NCI-H2227 (cell line): Measurements from ENCODE around the gene GPATCH8.
"Not testable (repeated sequence)": the region's sequence is repeated elsewhere in the genome, so short reads cannot be mapped to it uniquely, and the experiment has no call there.

ENCODE experiments used
- DNase-seq: peaks from one replicate; lab custom pipeline; 2025; ENCODE audit not compliant: unreplicated experiment; lab: John Stamatoyannopoulos, UW

The GPATCH8 gene

DNA sequence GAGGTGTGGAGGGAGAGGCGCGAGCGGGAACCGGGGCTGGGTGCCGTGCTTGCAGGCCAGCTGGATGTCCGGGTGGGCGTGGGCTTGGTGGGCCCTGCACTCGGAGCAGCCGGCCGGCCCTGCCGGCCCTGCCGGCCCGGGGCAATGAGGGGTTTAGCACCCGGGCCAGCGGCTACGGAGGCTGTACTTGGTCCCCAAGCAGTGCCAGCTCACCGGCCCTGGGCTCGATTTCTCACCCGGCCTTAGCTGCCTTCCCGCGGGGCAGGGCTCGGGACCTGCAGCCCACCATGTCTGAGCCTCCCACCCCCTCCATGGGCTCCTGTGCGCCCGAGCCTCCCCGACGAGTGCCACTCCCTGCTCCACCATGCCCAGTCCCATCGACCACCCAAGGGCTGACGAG is 24.7 kb upstream of the GPATCH8 start:
- DNase-seq = no peak

DNA sequence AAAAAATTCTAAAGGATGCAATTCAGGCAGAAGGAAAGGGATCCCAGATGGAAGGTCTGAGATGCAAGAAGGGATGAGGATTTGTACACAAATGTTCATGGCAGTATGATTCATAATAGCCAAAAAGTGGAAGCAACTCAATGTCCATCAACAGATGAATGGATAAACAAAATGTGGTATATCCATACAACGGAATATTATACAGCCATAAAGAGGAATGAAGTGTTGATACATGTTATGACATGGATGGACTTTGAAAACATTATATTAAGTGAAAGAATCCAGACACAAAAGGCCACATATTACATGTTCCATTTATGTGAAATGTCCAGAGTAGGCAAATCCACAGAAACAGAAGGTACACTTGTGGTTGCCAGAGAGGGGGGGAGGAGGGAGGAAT is 23.9 kb upstream of the GPATCH8 start:
- DNase-seq = no peak

DNA sequence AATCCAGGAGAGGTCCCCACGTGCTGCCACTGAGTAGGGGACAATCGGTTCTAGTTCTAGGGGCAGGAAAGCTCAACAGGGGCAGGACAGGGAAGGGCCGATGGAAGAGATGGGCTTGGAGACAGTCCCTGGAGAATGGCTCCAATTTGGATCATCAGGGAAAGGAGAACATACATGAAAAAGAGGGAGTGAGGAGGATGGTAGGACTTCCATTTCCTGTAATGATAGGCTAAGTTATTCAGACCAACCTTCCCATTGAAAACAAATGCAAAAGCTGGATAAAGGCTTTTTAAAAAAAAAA is 20.4 kb upstream of the GPATCH8 start:
- no peak for DNase-seq

DNA sequence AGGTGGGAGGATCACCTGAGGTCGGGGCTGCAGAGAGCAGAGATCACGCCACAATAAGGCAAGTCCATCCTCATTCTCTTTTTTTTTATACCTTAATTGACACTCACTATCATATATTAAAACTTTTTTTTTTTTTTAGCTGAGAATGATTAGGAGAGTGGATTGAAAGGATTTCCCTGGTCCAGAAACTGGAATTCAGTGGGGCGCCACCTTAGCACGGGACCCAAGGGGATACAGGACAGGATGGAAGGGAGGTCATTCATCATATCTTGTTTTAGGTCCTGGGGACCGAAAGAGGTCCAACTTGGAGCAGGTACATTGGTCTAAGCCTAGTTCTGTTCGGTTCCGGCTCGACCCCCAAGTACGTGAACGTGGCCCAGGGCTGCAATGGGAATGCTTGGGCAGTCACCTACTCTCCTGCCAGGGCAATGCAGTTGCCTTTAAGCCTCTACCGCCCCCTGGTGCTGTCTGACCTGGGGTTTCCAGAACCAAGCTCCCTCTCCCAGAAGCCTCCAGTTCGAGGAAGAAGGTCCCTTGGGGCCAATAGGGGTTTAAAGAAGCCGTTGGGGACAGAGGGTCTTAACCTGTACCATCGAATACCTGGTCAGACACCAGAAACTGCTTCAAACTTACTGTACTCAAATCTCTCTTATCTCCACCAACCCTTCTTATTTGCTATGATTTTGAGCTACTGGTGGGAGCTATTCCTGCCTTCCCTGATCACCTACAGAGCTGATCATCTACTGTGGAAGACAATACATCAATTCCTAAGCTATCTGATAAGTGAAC is 19.9 kb upstream of the GPATCH8 start:
- DNase-seq = no peak

DNA sequence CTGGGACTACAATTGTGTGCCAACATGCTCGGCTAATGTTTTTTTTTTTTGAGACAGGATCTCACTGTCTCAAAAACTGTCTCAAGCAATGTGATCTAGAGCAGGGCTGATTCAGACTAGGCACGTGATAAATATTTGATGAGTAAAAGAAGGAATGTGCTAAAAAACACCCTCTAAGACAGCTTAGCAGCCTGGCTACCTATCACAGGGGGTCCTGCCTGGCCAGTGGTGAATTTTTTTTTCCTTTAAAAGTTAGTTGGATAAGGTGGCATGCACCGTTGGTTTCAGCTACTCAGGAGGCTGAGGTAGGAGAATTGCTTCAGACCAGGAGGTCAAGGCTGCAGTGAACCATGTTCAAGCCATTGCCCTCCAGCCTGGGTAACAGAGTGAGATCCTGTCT is 14.8 kb upstream of the GPATCH8 start:
- DNase-seq = no peak

DNA sequence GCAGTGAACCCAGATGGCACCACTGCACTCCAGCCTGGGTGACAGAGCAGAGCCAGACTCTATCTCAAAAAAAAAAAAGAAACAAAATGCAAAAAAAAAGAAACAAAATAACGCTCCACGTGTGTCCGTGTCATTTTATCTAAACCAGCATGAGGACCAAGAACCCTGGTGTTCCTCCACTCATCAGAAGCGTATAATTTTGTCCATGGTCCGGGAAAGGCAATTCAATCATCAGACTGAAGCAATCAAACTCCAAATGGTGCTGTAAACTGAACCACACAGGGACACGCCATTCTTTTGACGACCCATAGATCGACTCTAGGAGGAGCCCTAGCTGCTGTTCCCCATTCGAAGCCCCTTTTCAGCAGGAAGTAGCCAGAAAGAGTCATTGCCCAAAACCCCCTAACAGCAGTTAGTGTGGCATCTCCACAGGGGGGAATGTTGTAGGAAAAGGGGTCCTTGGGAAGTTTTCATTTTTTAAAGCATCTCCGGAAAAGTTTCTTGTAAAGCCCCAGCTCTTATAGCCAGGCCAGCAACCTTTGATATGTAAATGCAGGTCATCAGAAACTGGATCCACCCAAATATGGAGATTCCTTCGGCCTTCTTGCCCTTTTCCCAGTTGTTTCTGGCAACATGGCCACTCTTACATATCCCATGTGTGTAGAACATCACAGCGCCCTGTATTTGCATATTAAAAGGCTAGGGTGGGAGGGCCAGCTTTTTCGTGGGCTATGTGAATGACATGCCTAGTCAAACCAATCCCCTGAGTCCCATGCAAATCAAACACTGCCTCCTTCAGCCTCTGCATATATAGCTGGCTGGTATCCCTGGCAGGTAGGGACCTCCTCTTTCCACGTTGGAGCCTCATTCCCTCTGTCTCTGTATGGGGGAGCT is 8.3 kb upstream of the GPATCH8 start:
- DNase-seq = peak; percentile 88

DNA sequence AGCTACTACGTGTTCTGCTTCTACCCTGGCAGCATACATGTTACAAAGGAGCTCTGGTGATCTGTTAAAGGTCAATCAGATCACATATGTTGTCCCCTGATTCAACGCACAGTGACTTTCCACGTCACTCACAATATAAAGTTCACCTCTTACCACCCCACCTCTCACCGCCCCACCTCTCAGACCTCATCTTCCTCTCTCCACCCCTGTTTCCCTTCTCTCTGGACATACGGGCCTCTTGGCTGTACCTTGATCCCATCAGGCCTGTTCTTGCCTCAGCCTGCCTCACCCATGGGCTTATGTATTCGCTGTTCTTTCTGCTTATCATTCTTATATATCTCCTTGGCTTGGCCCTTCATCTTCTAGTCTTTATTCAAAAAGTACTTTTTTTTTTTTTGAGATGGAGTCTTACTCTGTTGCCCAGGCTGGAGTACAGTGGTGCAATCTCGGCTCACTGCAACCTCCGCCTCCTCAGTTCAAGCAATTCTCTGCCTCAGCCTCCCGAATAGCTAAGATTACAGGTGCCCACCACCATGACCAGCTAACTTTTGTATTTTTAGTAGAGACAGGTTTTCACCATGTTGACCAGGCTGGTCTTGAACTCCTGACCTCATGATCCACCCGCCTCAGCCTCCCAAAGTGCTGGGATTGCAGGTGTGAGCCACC is 3.9 kb upstream of the GPATCH8 start:
- not testable (repeated sequence) for DNase-seq

DNA sequence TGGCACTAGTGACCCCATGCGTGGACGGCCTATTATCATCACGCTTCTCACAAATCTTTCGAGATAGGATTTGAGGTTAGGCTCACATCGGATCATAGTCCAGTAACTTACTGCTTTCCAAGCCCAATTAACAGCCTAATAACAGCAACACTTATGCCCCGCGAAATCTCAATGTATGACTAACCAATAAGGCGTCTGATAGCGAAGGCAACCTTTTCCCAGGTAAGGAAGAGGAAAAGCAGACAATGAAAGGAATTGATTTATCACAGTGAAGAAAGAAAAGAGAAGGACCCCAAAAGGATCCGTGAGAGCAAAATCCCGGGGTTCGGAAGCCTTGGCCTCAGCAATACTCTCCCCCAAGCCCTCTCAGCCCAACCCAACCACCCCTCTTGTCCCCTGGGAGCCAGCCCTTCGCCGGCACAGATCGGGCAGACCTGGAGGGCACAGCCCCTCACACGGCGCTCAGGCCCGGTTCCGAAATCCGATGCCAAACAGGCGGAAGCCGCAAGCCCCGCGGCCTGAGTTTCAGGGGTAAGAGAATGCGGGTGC is 534 bp downstream of the GPATCH8 start:
- no peak for DNase-seq

DNA sequence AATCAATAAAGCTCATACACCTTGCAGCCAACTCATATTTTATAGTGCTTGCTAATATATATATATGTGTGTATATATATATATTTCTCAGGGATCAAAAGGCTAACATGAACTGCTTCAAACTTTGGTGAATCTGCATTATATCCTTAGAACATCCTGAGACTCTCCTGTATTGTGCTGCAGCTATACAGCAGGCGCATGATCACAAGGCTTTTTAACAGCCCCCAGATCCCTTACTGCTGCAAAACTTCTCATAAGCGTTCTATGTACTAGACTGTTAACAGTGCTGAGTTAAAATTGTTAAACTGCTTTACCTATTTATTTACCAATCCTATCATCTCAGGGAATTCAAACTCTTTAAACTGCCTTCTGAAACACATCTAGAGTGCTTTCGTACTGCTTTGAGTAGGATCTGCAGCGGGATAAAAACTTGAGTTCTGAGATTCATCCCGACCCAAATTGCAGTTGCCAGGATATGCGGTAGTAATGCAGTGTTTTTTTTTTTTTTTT is 1.3 kb downstream of the GPATCH8 start:
- peak; percentile 15 for DNase-seq

DNA sequence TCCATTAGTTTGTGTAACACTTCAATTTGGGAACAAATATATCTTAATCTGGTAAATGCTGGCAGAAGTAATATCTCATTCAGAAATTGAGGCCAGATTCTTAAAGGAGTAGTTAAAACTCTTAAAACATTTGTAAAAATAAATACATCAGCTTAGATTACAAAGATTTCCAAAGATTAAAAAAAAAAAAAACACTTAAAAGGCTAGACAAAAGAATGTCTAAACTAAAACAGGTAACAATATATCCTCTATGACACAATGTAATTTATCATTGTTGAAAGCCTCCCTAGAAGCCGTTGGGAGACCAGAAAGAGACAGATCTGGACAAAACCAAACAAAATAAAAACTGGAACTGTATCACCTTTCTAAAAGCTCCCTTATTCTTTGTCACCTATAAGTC is 3.5 kb downstream of the GPATCH8 start:
- no peak for DNase-seq

DNA sequence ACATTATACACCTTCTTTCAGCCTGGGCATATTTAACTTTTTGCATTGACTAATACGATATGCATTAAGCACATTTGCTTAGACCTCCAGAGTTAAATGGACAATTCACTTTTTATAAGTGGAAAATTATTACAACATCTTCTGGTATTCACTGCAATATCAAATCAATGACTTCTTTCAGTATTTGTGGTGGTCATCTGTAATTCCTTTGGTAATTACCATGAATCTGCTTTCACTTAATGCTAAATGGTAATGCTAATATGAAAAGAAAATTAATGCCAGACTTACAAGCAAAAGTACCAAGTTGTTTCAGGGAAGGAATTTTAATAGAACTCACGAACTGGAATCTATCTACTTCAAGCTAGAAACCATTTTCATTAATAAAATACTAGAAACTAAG is 6.4 kb downstream of the GPATCH8 start:
- DNase-seq = no peak

DNA sequence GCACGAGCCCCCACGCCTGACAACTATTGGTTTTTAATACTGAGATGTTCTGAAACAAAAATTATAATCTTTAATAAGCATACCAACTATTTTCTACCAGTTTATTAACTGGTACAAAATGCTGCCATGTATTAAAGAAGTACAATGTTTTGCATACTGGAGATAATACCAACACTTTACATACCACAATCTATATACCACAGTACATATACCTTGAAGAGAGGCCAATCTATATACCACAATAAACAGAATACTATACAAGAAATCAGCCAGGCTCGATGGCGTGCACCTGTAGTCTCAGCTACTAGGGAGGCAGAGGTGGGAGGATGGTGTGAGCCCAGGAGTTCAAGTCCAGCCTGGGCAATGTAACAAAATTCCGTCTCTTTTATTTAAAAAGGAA is 9.9 kb downstream of the GPATCH8 start:
- no peak for DNase-seq

DNA sequence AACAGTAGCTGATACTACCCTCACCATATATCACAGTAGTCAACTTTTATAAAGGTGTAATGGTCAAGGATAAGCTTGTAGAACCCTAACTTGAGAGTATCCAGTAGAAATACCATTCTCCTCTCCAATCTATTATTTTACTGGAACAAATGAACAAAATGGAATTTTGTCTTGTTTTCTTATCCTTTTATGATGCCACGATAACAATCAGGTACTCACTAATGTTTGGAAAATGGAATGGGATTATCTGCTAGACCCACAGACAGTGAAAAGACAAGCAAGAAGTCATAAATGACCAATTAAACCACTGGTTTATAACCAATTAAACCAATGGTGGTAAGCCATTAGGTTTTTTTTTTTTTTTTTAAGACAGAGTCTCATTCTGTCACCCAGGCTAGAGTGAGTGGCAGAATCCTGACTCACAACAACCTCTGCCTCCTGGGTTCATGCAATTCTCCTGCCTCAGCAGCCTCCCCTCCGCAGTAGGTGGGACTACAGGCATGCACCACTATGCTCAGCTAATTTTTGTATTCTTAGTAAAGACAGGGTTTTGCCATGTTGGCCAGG is 10.4 kb downstream of the GPATCH8 start:
- no peak for DNase-seq

DNA sequence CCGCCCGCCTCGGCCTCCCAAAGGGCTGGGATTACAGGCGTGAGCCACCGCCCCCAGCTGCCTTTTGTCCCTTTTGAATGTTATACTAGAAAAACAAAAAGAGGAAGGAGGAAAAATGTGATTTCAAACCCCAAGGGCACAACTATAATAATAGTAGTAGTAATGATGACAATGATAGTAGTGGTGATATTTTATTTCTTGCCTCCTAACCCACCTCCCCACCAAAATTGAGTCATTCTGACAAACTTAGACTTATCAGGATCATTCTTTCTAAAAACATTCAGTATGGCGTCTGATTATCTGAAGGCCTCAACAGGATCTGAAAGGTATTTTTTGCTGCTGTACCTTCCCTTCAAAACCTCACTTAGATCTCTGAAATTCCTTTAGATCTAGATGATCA is 13.6 kb downstream of the GPATCH8 start:
- no peak for DNase-seq

DNA sequence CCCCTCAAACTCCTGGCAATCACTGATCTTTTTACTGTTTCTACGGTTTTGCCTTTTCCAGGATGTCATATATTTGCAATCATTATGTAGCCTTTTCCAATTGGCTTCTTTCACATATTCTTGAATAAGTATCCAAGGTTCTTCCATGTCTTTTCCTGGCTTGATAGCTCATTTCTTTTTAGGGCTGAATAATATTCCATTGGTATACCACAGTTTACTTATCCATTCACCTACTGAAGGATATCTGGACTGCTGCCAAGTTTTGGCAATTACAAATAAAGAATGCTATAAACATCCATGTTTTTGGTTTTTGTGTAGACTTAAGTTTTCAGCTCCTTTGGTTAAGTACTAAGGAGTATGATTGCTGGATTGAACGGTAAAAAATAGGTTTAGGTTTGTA is 16.0 kb downstream of the GPATCH8 start:
- no peak for DNase-seq

DNA sequence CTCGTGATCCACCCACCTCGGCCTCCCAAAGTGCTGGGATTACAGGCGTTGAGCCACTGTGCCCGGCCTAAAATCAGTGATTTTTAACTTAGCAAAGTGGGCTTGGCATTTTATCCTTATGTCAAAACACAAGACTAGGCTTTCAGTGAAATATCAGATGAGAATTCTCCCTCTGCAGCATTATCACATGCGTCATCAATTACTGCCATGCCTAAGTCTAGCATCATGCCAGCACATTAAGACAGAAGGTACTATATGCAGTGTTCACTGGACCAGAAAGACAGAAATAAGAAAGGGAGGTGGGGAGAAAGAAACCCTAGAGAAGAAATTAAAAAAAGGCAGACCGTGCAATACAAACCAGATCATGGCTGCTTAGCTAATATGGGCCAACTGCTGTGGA is 29.8 kb downstream of the GPATCH8 start:
- no peak for DNase-seq

DNA sequence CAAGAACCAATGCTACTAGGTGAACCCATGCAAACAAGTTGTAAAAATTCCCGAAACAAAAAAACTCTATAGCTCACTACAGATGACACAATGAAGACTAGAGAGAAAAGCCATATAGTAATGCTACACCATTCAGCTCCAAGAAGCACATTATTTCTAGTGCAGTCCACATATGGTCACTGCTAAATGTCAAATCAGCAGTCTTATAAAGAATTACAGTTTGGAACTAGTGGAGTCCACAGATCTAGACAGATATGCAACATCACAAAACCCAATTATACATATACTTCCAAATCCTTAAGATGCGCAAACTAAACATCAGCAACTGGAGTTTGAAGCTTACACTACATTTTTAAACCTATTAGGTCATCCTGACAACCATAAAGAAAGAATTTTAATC is 33.5 kb downstream of the GPATCH8 start:
- DNase-seq = no peak

DNA sequence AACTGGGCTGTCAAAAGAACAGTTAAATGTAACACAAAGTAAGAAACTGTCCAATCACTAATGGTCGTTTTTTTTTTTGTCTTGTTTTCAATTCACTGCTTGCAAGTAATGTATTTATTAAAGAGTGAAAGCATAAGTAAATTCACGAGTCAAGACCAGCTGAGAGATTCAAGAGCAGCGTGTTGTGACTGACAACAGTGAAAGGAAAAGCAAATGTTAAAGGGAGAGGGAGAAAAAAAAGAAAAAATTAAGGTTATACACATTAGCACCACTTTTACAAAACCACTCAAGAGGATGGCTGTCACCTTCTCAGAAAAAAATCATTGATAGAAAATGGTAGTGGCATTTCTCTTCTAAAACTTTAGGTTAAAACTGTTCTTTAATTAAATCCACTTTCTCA is 36.1 kb downstream of the GPATCH8 start:
- DNase-seq = no peak

DNA sequence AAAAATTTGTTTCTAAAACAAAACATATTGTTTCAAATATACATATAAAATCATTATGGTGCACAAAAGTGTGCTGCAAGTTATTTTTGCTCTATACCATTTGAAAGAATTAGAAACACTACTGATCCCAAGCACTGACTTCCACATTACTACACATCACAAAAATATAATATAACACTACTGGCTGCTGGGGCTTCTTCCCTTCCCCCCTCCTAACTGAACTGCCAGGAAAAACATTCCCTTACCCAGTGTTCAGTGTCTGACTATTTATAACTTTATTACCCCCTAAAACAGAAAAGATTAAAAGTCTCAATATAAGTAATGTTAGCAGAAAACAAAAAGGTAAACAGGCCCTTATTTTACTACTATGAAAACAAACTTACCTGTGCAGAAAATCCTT is 36.9 kb downstream of the GPATCH8 start:
- no peak for DNase-seq

DNA sequence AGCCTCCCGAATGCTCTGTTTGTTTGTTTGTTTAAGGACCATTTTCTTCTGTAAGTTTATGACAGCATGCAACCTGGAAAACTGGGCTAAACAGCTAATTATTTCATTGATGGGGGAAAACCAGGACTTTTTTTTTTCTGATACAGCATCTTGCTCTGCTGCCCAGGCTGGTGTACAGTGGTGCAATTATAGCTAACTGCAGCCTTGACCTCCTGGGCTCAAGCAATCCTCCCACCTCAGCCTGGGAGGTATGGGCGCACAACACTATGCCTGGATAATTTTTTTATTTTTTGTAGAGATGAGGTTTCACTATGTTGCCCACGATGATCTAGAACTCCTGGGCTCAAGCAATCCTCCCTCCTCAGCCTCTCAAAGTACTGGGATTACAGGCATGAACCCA is 37.3 kb downstream of the GPATCH8 start:
- DNase-seq = peak; percentile 33

DNA sequence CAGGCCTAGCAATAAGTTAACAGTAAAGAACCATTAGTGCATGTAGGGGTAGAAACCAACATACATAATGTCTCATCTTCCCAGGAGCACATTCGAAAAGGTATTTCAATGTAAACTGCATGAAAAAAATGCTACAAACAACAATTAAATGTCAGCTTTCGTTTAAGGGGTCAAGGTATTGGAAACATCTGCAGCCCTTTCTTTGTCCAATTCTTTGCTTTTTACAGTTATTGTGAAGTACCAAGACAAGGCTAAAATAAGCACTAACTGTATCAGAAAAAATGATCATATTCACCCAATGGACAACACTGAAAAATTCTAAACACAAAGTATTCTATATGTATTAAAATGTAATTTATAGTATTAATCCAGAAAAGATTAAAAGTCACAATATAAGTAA is 37.9 kb downstream of the GPATCH8 start:
- DNase-seq = no peak
